RWPE2 (cell line): ENCODE results near the gene ALPP.

Experiments
- ATAC-seq: fragments of 200-7000 bp; cut with Tn5 transposase; 3 replicates; pipeline ENCODE4 v1.9.1; 2021; ENCODE audit warnings: low read depth
- DNase-seq: peaks from one replicate; pipeline ENCODE4 v3.0.0-alpha.2; 2020; ENCODE audit warnings: low spot score
- H3K27ac ChIP-seq: fragments of 450-650 bp; 2 replicates; pipeline ENCODE4 v1.5.1; 2017; ENCODE audit warnings: mild to moderate bottlenecking; ENCODE audit not compliant: poor library complexity, severe bottlenecking
- H3K27me3 ChIP-seq: fragments of 250-450 bp; sonication (Bioruptor Pico); 2 replicates; pipeline ENCODE4 v1.5.1; 2021; ENCODE audit warnings: mild to moderate bottlenecking, moderate library complexity; ENCODE audit not compliant: insufficient read depth, poor library complexity, severe bottlenecking
- H3K36me3 ChIP-seq: fragments of 250-450 bp; sonication (Bioruptor Pico); 2 replicates; pipeline ENCODE4 v1.5.1; 2020; ENCODE audit warnings: low read depth, mild to moderate bottlenecking, moderate library complexity
- H3K4me1 ChIP-seq: fragments of 250-450 bp; sonication (Bioruptor Pico); 2 replicates; pipeline ENCODE4 v1.5.1; 2021; ENCODE audit warnings: mild to moderate bottlenecking, moderate library complexity; ENCODE audit not compliant: insufficient read depth, poor library complexity, severe bottlenecking
- H3K4me3 ChIP-seq: fragments of 250-450 bp; sonication (Bioruptor Pico); 2 replicates; pipeline ENCODE4 v1.5.1; 2021; ENCODE audit warnings: mild to moderate bottlenecking, moderate library complexity; ENCODE audit not compliant: severe bottlenecking
- H3K9me3 ChIP-seq: fragments of 250-450 bp; sonication (Bioruptor Pico); 2 replicates; pipeline ENCODE4 v1.5.1; 2021; ENCODE audit warnings: mild to moderate bottlenecking, moderate library complexity; ENCODE audit not compliant: severe bottlenecking
- TF ChIP-seq, protein P1 (sequence below): fragments of 450-650 bp; IDR thresholded peaks from one replicate; pipeline ENCODE4 v1.5.1; 2017; ENCODE audit warnings: mild to moderate bottlenecking, moderate library complexity; ENCODE audit not compliant: poor library complexity, severe bottlenecking

ALPP gene

DNA sequence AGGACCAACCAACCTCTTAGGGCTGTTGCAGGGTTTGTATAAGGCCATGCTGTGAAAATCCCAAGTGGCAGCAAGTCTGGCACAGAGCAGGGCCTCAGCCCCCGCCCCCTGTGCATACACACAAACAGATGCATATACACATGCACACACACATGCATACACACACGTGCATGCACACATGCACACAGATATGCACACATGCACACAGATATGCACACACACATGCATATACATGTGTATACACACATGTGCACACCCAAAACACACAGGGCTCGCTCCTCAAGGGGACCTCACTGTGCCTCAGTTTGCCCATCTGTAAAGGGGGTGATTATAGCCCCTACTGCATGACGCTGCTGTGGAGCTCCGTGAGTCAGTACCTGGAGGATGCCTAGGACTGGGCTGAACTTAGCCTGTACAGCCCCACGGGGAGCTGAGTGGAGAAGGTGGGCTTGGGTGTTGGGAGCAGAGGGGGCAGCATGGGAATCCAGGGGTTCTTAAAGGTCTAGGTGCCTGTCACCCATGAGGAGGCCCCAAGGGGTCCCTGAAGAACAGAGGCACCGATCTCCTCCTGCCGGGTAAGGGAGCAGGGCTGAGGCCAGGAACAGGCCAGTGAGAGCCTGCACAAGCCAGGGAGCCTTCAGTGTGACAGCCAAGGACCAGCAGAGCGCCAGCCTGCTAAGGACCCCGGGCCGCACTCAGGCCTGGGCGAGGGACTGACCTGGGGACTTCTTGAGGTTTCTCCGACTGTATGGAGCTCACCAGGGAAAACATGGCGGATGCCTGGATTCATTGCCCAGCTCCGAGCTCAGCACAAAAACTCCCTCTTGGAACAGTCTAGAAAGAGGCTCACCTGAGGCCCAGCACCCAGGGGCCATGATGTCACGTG is 53.4 kb downstream of the ALPP start:
- Histone ChIP-seq H3K27ac (no peak overlapping the region), H3K4me1 (no peaks in the 10 kb centered on the region)
- no peak for ATAC-seq

More for the DNA sequence above, 53.4 kb downstream of the ALPP start:
- H3K36me3 ChIP-seq: no peaks in the 10 kb centered on the region
- TF ChIP-seq, protein P1, sequence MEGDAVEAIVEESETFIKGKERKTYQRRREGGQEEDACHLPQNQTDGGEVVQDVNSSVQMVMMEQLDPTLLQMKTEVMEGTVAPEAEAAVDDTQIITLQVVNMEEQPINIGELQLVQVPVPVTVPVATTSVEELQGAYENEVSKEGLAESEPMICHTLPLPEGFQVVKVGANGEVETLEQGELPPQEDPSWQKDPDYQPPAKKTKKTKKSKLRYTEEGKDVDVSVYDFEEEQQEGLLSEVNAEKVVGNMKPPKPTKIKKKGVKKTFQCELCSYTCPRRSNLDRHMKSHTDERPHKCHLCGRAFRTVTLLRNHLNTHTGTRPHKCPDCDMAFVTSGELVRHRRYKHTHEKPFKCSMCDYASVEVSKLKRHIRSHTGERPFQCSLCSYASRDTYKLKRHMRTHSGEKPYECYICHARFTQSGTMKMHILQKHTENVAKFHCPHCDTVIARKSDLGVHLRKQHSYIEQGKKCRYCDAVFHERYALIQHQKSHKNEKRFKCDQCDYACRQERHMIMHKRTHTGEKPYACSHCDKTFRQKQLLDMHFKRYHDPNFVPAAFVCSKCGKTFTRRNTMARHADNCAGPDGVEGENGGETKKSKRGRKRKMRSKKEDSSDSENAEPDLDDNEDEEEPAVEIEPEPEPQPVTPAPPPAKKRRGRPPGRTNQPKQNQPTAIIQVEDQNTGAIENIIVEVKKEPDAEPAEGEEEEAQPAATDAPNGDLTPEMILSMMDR: no peak
- H3K4me3 ChIP-seq: no peak overlapping the region
- no peaks in the 10 kb centered on the region for H3K27me3 ChIP-seq
- H3K9me3 ChIP-seq: no peaks in the 10 kb centered on the region
- no peak for DNase-seq
